Gastrocnemius medialis (tissue), 4 donors: ENCODE measurements around the gene NUDT9.

Experiments
- CTCF ChIP-seq, 5 experiments: fragments of 450-650 bp in 3 of 5; fragments of 200-600 bp in 2 of 5; sonication (generic) in 2 of 5; IDR thresholded peaks in 4 of 5; conservative IDR thresholded peaks in 1 of 5; 1 replicate in 4 of 5; 2 replicates in 1 of 5; pipeline ENCODE4 v1.5.1; 2016 to 2019; ENCODE audit warnings: antibody characterized with exemption in 5 of 5, mild to moderate bottlenecking in 3 of 5, moderate library complexity in 3 of 5
- POLR2A ChIP-seq, 2 donors: fragments of 450-650 bp; IDR thresholded peaks; one replicate each; pipeline ENCODE4 v1.6.1; 2017; ENCODE audit warnings: antibody characterized with exemption in 2 of 2, mild to moderate bottlenecking in 2 of 2, moderate library complexity in 2 of 2

DNA sequence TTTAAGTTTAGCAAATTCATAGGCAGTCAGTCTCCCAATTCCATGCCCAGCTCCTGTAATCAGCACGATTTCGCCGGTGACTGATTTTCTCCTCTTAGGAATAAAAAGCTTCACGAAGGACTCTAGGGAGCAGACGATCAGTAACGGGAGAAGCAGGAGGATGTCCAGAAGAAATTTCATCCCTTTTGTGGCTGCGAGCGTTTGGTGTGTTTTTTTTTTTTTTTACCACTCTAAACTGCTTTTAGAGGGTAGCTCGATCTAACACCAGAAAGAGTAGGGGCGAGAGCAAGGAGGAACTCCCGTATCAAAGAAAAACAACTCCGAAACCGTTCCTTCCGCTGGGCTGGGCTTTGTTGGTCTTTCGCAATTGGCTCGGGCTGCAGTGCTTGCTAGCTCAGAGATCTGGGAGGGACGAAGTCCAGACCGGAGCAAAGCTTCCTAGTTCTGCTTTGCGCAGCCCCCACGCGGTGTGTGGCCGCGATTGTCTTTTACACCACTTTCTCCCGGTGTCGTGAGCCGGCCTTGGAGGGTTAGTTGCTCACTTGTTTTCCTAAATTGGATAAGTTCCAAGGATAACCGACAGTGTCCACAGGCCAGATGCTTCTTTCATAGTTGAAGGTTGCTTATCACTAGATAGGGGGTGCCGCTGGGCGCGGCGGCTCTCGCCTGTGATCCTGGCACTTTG, 31.3 kb upstream of the NUDT9 start, which contains the start of gene HSD17B11:
- peak in 1 of 5 experiments; percentile 30 for TF ChIP-seq CTCF (IDR thresholded peaks at IDR 0.05 in 4 of 5, conservative IDR thresholded peaks at IDR 0.05 in 1 of 5)
- peak; percentile 50 to 81 for TF ChIP-seq POLR2A (IDR thresholded peaks at IDR 0.05)
